ENCODE results near the gene CENATAC.

GRCh38 chr11:119025099-119025473 is 27.1 kb downstream of the CENATAC start:
- TF ChIP-seq CTCF (conservative IDR thresholded peaks at IDR 0.05; ENCODE audit: low read depth, low read length): no peak
- TF ChIP-seq EZH2 (IDR thresholded peaks at IDR 0.05; ENCODE audit: low read length, unreplicated experiment): no peak

All from PC-3 (cell line).